ENCODE measurements around the gene SLC1A2.
"Not testable (repeated sequence)": the region's sequence is repeated elsewhere in the genome, so short reads cannot be mapped to it uniquely, and the experiment has no call there.

Gene SLC1A2

DNA sequence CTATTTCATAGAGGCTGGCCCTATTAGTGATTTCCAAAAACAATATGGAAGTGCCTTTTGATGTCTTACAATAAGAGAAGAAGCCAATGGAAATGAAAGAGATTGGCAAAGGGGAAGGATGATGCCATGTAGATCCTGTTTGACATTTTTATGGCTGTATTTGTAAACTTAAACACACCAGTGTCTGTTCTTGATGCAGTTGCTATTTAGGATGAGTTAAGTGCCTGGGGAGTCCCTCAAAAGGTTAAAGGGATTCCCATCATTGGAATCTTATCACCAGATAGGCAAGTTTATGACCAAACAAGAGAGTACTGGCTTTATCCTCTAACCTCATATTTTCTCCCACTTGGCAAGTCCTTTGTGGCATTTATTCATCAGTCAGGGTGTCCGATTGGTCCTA is 189.0 kb downstream of the SLC1A2 start:
- no peak for DNase-seq (ENCODE audit: low read depth)
- TF ChIP-seq, protein P1, sequence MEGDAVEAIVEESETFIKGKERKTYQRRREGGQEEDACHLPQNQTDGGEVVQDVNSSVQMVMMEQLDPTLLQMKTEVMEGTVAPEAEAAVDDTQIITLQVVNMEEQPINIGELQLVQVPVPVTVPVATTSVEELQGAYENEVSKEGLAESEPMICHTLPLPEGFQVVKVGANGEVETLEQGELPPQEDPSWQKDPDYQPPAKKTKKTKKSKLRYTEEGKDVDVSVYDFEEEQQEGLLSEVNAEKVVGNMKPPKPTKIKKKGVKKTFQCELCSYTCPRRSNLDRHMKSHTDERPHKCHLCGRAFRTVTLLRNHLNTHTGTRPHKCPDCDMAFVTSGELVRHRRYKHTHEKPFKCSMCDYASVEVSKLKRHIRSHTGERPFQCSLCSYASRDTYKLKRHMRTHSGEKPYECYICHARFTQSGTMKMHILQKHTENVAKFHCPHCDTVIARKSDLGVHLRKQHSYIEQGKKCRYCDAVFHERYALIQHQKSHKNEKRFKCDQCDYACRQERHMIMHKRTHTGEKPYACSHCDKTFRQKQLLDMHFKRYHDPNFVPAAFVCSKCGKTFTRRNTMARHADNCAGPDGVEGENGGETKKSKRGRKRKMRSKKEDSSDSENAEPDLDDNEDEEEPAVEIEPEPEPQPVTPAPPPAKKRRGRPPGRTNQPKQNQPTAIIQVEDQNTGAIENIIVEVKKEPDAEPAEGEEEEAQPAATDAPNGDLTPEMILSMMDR (IDR thresholded peaks at IDR 0.05; ENCODE audit: insufficient read depth, low read depth, low read length, missing control alignments) = no peak
- no peak overlapping the region for H3K4me3 ChIP-seq (ENCODE audit: low read length)

DNA sequence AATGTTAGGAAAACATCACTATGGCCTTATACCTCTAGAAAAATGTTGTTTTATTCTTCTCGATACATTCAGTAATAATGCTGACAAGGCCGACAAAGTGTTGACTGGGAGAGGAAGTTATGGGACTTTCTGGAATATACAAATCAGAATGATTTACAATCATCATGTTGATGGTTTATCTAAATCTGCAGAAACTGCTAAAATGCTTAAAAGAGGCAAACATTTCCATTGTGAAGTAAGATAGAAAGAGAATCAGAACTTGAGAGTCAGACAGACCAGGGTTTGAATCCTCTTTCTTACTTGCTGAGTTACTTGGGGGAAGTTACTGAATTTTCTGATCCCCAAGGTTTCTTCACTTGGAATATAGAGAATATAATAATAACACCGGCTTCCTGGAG is 191.0 kb downstream of the SLC1A2 start:
- DNase-seq (ENCODE audit: low read depth) = no peak
- TF ChIP-seq, protein P1 (IDR thresholded peaks at IDR 0.05; ENCODE audit: insufficient read depth, low read depth, low read length, missing control alignments) = no peak
- H3K4me3 ChIP-seq (ENCODE audit: low read length) = no peak overlapping the region

DNA sequence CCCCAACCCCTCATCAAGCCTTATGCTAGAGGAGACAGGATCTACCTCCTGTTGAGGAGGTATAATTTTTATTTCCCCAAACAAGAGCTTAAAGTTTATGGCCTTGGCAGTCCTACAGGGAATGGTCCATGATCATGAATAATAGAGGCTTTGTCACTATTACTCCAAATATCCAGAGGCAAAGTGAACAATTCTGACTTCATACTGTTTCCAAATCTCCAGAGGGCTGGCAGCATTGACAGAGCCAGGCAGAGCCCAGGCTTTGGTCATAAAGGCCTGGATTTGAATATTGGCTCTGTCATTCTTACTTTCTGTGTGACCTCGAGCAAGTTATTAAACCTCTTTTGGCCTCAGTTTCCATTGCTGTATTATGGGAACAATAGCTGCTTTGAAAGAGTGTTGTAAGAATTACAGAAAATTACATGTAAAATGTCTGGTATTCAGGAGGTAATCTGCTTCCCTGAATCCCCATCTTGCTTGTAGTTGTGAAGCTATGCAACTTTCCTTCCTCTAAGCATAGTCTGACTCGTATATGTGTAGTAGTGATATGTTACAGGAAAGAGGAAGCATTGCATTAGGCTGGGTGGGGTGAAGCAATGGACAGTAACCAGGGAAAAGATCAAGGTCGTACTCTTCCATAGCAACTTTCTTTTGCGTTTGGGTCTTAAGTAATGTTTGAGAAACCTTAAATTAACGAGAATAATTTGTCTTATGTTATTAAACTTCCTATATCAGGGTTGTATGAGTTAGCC is 191.6 kb downstream of the SLC1A2 start:
- TF ChIP-seq, protein P1 (IDR thresholded peaks at IDR 0.05; ENCODE audit: insufficient read depth, low read depth, low read length, missing control alignments) = no peak
- DNase-seq (ENCODE audit: low read depth) = no peak

DNA sequence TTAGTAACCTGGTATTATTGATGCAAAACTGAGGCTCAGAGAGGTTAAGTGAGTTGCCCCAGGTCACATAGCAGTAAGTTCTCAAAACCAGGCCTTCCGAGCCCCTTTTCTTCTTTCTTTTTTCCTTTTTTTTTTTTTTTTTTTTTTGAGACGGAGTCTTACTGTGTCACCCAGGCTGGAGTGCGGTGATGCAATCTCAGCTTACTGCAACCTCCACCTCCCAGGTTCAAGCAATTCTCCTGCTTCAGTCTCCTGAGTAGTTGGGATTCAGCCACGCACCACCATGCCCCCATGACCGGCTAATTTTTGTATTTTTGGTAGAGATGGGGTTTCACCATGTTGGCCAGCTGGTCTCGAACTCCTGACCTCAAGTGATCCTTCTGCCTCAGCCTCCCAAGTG is 192.6 kb downstream of the SLC1A2 start:
- DNase-seq (ENCODE audit: low read depth); H3K4me3 ChIP-seq (ENCODE audit: low read length): not testable (repeated sequence)

More for the DNA sequence above, 191.6 kb downstream of the SLC1A2 start:
- H3K4me3 ChIP-seq (ENCODE audit: low read length) = no peak overlapping the region

DNA sequence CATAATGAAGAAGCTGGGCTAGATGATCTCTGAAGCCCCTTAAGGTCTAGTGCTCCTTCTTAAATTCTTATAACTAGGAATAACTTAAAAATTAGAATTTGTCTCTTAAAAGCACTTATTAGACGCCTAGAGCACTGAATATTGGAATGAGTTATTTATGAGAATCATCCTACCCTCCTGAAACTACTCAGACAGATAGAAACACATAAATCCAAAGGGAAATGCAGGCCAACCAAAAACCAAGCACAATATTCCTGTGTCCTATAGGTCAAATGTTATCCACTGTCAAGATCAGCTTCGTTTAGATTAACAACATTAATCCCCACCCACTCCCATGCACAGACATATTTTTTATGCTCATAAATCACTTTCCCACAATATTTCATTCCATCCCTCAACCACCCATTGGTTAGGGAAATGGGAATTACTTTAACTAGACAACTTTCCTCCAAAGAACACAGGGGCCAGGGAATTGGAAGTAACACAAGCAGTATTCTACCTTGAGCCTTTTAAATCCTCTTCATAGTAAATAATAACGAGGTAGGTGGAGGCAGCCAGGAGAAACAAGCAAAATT is 193.3 kb downstream of the SLC1A2 start:
- TF ChIP-seq, protein P1 (IDR thresholded peaks at IDR 0.05; ENCODE audit: insufficient read depth, low read depth, low read length, missing control alignments) = no peak
- no peak for DNase-seq (ENCODE audit: low read depth)
- no peak overlapping the region for H3K4me3 ChIP-seq (ENCODE audit: low read length)

DNA sequence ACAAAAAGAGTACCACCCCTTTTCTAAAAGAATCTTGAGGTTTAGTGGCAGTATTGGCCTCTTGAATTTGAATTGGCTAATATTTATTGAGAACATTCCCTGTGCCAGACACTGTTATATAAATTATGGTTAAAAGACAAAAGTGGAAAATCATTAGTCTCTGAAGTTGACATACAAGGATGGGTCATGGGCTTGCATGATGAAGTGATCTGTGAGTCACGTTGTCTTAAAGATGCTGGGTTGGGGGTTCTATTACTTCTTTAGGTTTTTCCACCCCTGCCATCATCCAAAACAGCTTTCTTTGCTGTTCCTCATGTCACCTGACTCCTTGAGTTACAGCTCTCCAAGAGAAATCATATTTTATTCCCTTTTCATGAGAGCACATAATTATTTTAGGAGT is 195.4 kb downstream of the SLC1A2 start:
- DNase-seq (ENCODE audit: low read depth) = no peak
- TF ChIP-seq, protein P1 (IDR thresholded peaks at IDR 0.05; ENCODE audit: insufficient read depth, low read depth, low read length, missing control alignments) = no peak
- no peak overlapping the region for H3K4me3 ChIP-seq (ENCODE audit: low read length)

DNA sequence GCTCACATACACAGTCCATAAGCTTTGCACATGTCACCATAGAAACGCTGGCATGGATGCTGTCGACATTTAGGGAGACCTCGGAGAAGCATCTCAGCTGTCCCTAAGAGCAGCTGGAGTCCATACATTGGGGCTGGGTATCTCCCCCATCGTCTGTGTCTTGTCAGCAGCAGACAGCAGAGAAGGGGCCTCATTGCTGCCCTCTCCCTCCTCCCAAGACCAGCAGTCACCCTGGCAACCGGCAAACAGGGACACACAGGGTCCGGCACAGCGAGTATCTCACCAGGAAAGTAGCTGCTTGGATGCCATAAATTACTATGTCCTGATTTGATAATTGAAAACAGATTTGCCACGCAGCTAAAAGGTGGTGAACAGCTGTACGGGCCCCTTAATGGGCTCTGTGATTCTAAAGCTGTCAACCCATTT is 196.0 kb downstream of the SLC1A2 start:
- no peak for DNase-seq (ENCODE audit: low read depth)
- TF ChIP-seq, protein P1 (IDR thresholded peaks at IDR 0.05; ENCODE audit: insufficient read depth, low read depth, low read length, missing control alignments) = no peak
- H3K4me3 ChIP-seq (ENCODE audit: low read length) = no peak overlapping the region
